IPS DF 4.7 (cell line): ENCODE data around the gene SDR39U1.

Experiments
- DNase-seq: peaks from one replicate; pipeline ENCODE4 v3.0.0-alpha.2; 2013; ENCODE audit warnings: low spot score; ENCODE audit errors: extremely low read depth

The SDR39U1 gene

DNA sequence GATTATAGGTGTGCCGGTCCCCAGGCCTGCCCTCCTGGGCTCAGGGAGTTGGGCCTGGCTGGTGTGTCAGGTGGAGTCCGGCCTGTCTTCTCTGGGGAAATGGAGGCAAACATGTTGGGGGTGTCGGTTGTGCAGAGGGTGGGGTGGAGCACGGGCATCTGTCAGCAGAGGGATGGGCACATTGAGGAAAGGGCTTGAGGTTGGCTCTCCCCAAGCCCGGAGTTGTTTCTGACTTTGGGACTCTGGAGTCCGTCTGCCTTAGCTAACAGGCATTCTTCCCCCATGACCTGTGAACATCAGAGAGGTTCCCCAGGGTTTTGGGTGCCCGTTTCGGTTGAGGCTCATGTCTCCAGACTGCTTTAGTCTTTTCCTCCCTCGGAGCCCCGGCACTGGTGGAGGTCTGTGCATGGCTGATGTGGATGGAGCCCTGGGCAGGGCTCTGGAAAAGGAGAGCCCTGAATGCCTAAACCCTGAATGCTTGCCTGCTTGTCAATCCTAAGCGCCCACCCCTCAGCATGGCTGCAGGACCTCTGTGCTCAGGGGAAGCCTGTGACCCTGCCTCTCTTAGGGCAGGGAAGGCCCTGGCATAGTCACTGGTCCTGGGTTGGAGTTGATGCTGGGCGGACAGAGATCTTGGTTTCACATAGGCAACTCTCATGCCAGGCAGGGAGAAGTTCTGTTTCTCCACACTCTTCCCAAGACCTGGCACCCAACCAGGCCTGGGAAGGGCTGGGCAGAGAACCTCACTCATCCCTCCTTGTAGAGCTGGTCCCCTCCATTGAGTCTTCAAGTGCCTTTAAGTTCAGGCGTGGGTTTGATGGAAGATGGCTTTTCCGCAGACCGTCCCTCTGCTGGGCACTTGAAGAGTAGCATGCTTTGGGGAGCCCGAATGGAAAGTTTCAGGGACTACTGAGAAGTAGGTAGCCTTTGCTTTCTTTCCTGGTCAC, 30.9 kb downstream of the SDR39U1 start:
- no peak for DNase-seq

GRCh38 chr14:24409956-24410355, 32.6 kb downstream of the SDR39U1 start:
- no peak for DNase-seq

DNA sequence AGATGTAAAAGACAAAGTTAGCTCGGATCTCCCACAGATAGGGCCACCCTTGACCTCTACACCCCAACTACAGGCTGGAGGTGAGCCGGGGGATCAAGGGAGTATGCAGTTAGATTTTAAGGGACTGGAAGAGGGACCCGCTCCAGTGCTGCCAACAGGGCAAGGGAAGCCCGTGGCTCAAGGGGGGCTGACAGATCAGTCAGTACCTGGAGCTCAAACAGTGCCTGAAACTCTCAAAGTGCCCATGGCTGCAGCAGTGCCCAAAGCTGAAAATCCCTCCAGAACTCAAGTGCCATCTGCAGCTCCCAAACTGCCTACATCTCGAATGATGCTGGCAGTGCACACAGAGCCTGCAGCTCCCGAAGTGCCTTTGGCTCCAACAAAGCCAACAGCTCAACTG, 33.4 kb downstream of the SDR39U1 start:
- DNase-seq: no peak

GRCh38 chr14:24408764-24409163, 33.8 kb downstream of the SDR39U1 start:
- no peak for DNase-seq

DNA sequence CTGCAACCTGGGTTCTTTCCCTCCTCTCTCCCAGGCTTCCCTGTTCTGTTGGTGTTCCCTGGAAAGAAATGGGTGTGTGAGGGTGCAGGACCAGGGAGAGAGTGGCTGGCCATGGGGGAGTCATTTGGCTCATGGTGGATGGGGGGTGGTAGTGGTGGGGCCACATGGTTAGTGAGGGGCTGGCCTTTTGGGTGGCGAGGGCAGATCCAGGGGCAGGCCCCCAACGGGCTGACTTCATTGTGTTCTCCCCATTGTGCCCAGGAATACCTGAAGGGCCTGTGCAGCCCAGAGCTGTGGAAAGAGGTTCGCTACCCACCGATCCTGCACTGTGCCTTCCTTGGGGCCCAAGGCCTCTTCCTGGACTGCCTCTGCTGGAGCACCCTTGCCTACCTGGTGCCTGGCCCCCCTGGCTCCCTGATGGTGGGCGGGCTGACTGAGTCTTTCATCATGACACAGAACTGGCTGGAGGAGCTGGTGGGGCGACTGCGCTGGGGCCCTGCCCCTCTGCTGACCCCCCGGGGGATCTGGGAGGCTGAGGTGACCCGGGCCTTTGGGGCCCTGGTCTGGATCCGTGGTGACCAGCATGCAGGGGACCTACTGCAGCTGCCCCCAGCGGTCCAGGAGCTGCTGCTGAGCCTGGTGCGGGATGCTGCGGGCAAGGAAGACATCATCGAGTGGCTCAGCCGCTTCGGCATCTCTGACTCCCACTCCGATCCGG, 34.8 kb downstream of the SDR39U1 start:
- no peak for DNase-seq

GRCh38 chr14:24406416-24406815, 36.2 kb downstream of the SDR39U1 start:
- DNase-seq: no peak

DNA sequence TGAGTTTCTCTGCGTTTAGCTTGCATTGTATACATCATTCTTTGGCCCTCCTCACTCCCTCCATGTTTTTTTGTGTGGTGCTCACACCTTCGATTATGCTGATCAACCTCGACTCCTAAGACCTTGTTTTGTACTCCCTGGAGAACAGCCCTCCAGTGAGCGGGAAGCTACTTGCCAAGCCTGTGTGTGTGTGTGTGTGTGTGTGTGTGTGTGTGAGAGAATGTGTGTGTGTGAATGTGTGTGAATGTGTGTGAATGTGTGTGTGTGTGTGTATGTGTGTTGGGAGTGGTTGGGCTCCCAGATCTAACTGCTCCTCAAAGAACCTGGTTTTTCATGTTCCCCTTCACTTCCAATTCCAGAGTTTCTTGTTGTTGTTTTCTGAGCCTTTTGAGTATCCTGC, 37.8 kb downstream of the SDR39U1 start:
- DNase-seq: no peak

DNA sequence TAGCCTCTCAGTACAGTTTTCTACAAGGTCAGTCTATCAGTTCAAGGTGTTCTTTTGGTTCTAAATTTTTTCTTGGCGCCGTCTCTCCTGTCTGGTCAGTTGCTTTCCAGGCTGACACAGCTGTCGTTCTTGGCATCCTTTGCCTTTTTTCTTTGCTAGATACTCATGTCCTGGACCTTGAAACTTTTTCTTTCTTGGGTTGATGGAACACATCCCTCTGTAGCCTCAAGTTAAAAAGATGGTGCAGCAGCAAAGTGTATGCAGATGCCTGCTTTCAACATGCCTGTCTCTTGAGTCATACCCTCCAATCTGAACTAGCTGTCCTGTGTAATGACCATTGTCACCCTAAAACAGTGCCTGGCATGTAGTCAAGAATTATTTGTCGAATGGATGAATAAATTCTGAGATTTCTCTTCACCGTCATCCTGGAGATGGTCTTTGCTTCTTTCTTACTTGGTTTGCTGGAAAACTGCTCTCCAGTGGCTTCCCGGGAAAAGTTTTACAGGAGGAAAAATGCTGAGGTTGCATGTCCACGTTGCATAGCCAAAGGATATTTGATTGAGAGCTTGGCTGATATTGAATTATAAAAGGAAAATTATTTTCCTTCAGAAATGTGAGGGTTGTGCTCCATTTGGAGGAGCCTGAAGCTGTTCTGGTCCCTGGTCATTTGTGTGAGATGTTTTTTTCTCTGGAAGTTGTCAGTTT, 39.1 kb downstream of the SDR39U1 start:
- no peak for DNase-seq

DNA sequence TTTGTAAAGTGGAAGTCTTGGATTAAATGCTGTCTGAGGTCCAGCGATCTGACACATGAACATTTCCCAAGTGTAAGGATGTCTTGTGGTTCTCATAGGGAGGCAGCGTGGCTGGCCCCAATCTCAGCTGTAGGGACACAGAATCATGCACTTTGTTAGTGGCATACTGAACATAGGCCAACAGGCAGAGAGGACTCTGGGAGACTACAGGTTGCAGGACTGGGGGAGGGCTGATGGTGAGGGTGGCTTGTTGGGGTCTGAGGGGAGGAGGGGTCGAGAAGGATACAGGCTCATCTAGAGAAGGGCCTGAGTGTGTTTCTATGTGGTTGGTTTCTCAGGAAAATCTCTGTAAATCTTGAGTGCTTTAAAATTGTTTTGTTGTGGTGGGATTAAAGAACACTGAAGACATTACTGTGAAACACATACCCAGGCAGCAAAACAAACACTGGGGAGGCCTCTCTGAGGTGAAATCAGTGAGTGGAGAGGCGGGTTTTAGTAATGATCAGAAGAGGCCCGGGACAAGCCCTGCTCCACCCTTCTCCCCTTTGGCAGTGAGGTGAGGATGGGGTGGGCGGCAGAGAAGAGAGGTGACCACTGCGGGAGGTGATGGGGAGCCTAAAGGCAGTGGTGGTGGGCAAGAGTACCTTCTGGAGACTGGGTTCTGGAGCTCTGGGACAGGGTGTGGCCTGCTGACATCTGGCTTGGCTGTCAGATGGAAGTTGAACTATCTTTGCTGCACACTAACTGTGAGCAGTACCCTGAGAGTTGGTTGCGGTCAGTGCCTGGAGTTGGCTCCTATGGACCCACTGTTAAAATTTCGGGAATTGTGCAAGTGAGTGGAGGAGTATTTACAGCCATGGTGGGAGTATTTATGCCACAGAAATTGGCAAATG, 40.5 kb downstream of the SDR39U1 start:
- no peak for DNase-seq

GRCh38 chr14:24399999-24400718, 42.4 kb downstream of the SDR39U1 start:
- no peak for DNase-seq

DNA sequence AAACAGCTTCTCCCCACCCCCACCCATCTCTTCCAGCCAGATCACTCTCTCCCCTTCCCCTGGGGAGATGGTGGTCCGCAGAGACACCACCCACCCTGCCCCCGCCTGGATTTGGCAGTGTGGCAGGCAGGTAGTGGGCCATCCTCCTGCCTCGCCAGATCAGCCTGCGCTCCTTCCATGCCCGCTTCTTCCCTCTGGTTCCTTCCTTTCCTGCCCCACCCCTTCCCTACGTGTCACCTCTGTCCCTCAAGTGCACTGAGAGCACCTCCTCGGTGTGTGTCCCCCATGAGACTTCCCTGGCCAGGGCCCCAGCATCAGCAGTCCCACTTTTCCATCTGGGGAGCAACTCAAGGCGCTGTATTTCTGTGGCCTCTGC, 43.1 kb downstream of the SDR39U1 start:
- no peak for DNase-seq

DNA sequence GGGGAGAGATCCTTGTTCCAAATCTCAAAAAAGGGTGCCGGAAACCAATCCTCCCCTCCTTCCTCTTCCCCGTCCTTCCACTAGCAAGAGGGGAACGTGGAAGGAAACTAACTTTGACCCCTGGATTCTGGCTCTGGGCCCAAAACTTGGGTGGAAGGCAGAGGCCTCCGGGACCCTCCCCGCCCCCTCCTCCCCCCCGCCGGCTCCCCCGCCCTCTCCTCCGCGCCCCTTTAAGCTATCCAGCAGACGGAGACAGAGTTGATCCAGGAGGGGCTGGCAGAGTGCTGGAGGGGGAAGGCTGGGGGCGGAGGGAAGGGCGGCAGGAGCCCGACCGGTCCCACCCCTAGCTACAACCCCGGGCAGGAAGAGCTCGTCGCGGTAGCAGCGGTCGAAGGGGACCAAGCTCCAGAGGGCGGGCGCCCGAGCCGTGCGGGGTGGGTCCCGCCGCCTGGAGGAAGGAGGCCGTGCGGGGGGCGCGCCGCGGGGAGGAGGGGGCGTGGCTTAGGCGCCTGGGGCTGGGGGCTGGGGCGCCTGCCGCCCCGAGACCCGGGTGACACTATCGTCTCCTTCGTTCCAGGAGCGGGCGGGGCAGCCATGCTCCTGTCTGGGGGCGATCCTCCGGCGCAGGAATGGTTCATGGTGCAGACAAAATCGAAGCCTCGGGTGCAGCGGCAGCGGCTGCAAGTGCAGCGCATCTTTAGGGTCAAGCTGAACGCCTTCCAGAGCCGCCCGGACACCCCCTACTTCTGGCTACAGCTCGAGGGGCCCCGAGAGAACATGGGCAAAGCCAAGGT, 43.7 kb downstream of the SDR39U1 start, which contains the start of gene NYNRIN:
NYNRIN (plus strand) TSS at position 351 of the 794 bp plus-strand sequence; CDS start at position 595, 244 bp downstream.
- no peak for DNase-seq

DNA sequence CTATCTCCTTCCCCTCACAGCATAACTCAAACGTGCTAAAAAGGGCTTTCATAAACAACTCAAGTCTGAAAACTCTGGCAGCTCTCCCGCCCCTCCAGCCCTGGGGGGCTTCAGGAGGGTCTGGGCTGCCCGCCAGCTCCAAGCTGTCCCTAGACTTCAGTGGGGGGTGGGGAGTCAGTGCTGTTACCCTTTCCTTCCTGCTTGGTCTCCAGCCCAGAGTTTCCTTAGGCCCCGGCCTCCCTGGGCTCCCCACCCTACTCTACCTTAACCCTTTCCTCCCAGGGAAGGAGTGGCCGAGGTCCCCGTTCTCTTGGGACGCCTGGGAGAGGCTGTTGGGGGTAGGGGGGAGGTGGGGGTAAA, 44.3 kb downstream of the SDR39U1 start:
- no peak for DNase-seq

GRCh38 chr14:24397639-24398292, 44.8 kb downstream of the SDR39U1 start:
- no peak for DNase-seq

- no peak for DNase-seq
These were observed 46.7 kb downstream of the SDR39U1 start for GRCh38 chr14:24395609-24396582.

GRCh38 chr14:24394275-24394674, 48.3 kb downstream of the SDR39U1 start:
- no peak for DNase-seq

- no peak for DNase-seq
These were observed 50.1 kb downstream of the SDR39U1 start for GRCh38 chr14:24392325-24393091.
